NCI-H524 treated with DMSO at 0.1 percent for 48 hours (cell line): ENCODE measurements around the gene NUP214.

ENCODE experiments used
- DNase-seq: peaks from one replicate; lab custom pipeline; 2025; lab: John Stamatoyannopoulos, UW

Gene NUP214

GRCh38 chr9:131125288-131126058, at the start of gene NUP214:
Gene NUP214 (plus strand): TSS chr9:131125586. CDS start chr9:131125705, 119 bp downstream.
- peak; percentile 89 for DNase-seq

- DNase-seq = no peak
These were observed 48.8 kb upstream of the NUP214 start for GRCh38 chr9:131076347-131077195.

GRCh38 chr9:131078427-131079366, 46.7 kb upstream of the NUP214 start:
- no peak for DNase-seq

- DNase-seq = no peak
These were observed 44.8 kb upstream of the NUP214 start for GRCh38 chr9:131080589-131080988.

GRCh38 chr9:131081868-131082267, 43.5 kb upstream of the NUP214 start:
- DNase-seq = no peak

- no peak for DNase-seq
These were observed 42.4 kb upstream of the NUP214 start for GRCh38 chr9:131082774-131083512.

- no peak for DNase-seq
These were observed 40.6 kb upstream of the NUP214 start for GRCh38 chr9:131084661-131085369.

GRCh38 chr9:131085370-131086122, 39.8 kb upstream of the NUP214 start:
- no peak for DNase-seq

GRCh38 chr9:131087354-131087893, 38.0 kb upstream of the NUP214 start:
- no peak for DNase-seq

- no peak for DNase-seq
These were observed 35.2 kb upstream of the NUP214 start for GRCh38 chr9:131090025-131090787.

- no peak for DNase-seq
These were observed 33.9 kb upstream of the NUP214 start for GRCh38 chr9:131091352-131091992.

GRCh38 chr9:131092030-131092429, 33.4 kb upstream of the NUP214 start:
- no peak for DNase-seq

GRCh38 chr9:131092548-131093440, 32.6 kb upstream of the NUP214 start:
- DNase-seq = no peak

GRCh38 chr9:131094015-131094414, 31.4 kb upstream of the NUP214 start:
- DNase-seq = no peak

GRCh38 chr9:131094622-131095021, 30.8 kb upstream of the NUP214 start:
- DNase-seq = no peak

- DNase-seq = no peak
These were observed 29.6 kb upstream of the NUP214 start for GRCh38 chr9:131095666-131096268.
